Placental pericyte (primary cell): ENCODE results near the gene CNTNAP2. TPM values are rescaled to one million over a fixed set of nuclear protein-coding genes. Genes with fewer than 3 reads are reported as not detected.

Experiments
- small RNA-seq: library from RNA; depleted of rRNA; stranded (forward); fragments of <200 nt; gene quantifications from one replicate; pipeline ENCODE3, GENCODE V24; 2012; ENCODE audit warnings: low replicate concordance
- total RNA-seq: library from RNA; depleted of rRNA; stranded (reverse); fragments of >200 nt; gene quantifications from 2 replicates; pipeline ENCODE4 v1.2.3, GENCODE V29; 2012

CNTNAP2 gene
- not detected in 2 replicates for total RNA-seq

DNA sequence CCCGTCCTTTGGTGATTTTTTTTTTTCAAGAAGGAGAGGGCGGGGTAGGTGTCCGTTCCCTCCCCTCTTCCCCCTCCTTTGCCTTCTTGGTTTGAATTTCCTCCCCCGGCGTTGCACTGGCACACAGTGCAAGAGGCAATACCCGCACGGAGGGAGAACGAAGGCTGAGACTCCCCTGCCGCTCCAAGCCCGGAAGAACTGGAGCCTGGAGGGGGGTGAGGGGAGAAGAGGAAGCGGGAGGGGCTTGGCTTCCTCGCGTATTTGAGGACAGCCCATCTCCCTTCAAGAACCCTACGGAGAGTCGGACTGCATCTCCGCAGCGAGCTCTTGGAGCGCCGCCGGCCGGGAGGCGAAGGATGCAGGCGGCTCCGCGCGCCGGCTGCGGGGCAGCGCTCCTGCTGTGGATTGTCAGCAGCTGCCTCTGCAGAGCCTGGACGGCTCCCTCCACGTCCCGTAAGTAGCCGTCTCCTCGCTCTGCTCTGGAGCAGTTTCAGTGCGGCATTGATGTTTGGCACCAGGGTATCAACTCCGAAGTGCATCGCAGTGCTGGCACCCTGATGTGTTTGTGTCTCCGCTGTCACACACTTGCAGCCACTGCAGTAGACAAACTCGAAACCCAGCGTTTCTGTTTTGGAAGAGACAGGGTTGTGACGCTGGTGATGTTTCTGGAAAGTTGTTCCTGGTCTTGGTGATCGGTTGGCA lies at the start of gene CNTNAP2:
CNTNAP2 (plus strand) TSS at position 281 of the 702 bp plus-strand sequence; CDS start at position 357, 76 bp downstream.

Small RNA genes within 50 kb of the gene (small RNA-seq; reads per million reads assigned to genes)
- gene AC005518.2 (not detected), gene MIR548F4 (not detected), gene RANP2 (not detected), gene RF00012 (not detected), gene RF00019 (not detected), gene RF02271 (not detected), gene RN7SL456P (not detected), gene RN7SL72P (not detected), gene RNA5SP249 (not detected), gene RNU6-1184P (not detected)
